ENCODE data around the gene TCEANC2. TPM values are rescaled to one million over a fixed set of nuclear protein-coding genes. Genes with fewer than 3 reads are reported as not detected.

The TCEANC2 gene
- total RNA-seq, 1 donor from 2014 or later = 4.1 TPM

- no peak for DNase-seq (ENCODE audit: low spot score)
- intact Hi-C loops (cut with DNase I) = no loop called here
Observed at GRCh38 chr1:54152696-54153095, 99.3 kb downstream of the TCEANC2 start, which contains the start of gene CDCP2. TSS of gene CDCP2 (minus strand) at chr1:54153000. CDS start at chr1:54152922, 78 bp downstream.

- intact Hi-C loops (cut with DNase I) = no loop called here
- no peak for DNase-seq (ENCODE audit: low spot score)
Observed at GRCh38 chr1:54153535-54154439, 100.4 kb downstream of the TCEANC2 start.

Small RNAs within 50 kb of the gene (microRNA-seq; reads per million reads assigned to microRNA genes)
- gene MIR4781 = 1.8 reads per million

Other genes with a start within 250 kb of the TCEANC2 start
- gene NDC1, start 215.3 kb upstream of the TCEANC2 start, total RNA-seq = 6.0 TPM
- 13.4 TPM for gene YIPF1, start 163.8 kb upstream of the TCEANC2 start, total RNA-seq
- not detected for gene DIO1, start 159.4 kb upstream of the TCEANC2 start, total RNA-seq
- gene IFT25, start 107.9 kb upstream of the TCEANC2 start, total RNA-seq = 11.1 TPM
- 19.1 TPM for gene LRRC42, start 107.3 kb upstream of the TCEANC2 start, total RNA-seq
- not detected for gene LDLRAD1, start 35.4 kb upstream of the TCEANC2 start, total RNA-seq
- gene TMEM59, start 404 bp upstream of the TCEANC2 start, total RNA-seq = 289 TPM
- gene CDCP2, start 99.4 kb downstream of the TCEANC2 start, total RNA-seq = not detected
- 5.7 TPM for gene CYB5RL, start 146.4 kb downstream of the TCEANC2 start, total RNA-seq
- gene MRPL37, start 146.6 kb downstream of the TCEANC2 start, total RNA-seq = 71.7 TPM

Measured in cardiac septum (tissue), 1 donor.